Fibroblast of skin of right biceps (primary cell): Measurements from ENCODE around the gene STUM.
"Not testable (repeated sequence)": the region's sequence is repeated elsewhere in the genome, so short reads cannot be mapped to it uniquely, and the experiment has no call there.

Experiments
- DNase-seq: peaks from one replicate; pipeline ENCODE4 v3.0.0-alpha.2; 2013

STUM gene

GRCh38 chr1:226628612-226629155 is 80.1 kb downstream of the STUM start:
- no peak for DNase-seq

- DNase-seq = no peak
Observed at GRCh38 chr1:226629210-226629895, 80.8 kb downstream of the STUM start.

- no peak for DNase-seq
Observed at GRCh38 chr1:226629896-226630550, 81.5 kb downstream of the STUM start.

DNA sequence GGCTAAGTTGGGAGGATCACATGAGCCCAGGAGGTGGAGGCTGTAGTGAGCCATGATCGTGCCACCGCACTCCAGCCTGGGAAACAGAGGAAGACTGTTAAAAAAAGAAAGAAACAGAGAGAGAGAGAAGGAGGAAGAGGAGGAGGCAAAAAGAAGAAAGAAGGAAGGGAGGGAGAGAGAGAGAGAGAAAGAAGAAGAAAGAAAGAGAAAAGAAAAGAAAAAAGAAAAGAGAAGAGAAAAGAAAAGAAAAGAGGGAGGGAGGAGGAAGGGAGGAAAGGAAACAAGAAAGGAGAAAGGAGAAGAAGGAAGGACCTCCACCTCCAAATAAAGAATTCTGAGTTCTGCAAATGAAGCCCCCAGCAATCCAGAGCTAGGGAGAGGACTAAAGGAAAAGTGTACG is 82.0 kb downstream of the STUM start:
- DNase-seq = no peak

DNA sequence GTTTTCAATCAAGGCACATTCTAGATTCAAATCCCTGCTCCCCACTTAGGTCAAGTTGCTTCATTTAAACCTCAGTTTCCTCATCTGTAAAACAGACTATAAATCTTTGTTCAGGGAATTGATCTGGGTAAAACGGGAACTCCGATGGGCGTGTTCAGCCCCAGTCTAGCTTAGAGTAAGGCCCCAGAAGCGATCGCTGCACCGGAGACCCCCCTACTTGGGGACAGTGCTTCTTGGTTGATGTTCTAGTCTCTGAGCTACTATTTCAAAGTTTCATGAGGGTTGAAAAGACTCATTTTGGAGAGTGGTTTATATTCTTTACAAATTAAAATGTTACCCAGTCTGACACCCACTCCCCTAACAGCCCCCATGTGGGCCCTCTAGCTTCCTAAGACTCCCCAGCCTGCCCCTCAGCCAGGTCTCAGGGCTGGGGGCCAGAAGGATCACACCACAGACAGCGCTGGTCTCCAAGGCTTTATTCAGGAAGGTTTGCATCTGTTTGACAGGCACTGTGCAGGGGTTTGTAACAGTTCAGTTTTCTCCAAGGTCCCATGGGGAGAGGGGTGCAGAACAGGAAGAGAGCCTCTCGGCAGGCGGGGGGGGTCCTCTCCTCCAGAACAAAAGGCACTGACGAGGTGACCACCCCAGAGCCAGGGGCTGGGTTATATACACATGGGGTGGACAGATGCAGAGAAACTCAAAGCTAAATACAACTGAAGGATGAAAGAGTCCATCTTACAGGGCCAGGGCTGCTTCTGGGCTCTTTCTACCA is 82.9 kb downstream of the STUM start:
- DNase-seq = no peak

GRCh38 chr1:226632169-226632879 is 83.8 kb downstream of the STUM start:
- no peak for DNase-seq

- no peak for DNase-seq
Observed at GRCh38 chr1:226632922-226633351, 84.4 kb downstream of the STUM start.

GRCh38 chr1:226633541-226634165 is 85.1 kb downstream of the STUM start:
- no peak for DNase-seq

- DNase-seq = peak; percentile 56
Observed at GRCh38 chr1:226634166-226634588, 85.6 kb downstream of the STUM start.

DNA sequence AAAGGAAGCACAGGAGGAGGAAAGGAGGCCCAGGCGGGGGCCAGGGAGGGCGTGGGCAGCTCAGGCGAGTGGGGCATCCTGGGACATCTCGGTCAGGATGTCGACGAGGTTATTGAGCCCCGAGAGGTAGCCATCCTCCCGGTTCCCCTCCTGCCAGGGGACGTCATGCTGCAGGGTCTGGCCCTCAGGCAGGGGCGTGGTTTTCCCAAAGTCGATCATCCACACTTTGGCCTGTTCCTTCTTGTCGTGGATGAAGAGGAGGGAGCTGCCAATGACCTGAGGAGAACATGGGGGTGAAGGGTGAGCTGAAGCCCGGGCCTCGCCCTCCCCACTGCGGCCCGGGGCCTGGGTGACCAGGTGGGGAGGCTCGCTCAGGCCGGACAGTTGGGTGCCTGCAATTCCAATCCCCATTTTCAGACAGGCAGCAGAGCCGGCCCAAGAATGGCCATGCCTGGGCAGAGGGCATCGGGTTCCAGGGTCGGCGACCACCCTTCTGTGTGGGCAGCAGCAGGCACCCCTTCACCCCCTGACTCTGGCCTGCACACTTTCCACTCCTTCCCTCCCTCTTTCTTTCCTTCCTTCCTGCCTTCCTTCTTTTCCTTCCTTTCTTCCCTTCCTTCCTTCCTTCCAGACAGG is 86.2 kb downstream of the STUM start:
- DNase-seq = no peak

DNA sequence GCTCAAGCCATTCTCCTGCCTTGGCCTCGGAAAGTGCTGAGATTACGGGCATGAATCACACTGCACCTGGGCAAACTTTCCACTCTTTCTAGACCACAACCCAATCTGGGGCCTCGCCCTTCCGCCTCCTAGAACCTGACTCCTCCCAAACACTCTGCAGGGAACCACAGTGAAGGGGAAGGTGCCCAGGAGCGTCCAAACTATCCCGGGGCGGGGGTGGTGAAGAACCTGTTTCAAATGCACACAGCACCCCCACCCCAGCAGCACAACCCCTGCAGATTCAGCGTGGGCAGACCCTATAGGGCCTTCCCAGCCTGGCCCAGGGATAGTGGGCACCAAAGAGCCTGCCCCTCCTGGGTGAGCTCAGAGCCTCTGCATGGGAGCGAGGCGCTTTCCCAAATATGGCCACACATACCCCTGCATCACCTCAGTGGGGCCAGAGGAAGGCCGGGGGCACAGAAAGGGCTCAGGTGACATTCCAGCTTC is 86.9 kb downstream of the STUM start:
- DNase-seq = no peak

- DNase-seq = no peak
Observed at GRCh38 chr1:226636847-226637096, 88.2 kb downstream of the STUM start.

DNA sequence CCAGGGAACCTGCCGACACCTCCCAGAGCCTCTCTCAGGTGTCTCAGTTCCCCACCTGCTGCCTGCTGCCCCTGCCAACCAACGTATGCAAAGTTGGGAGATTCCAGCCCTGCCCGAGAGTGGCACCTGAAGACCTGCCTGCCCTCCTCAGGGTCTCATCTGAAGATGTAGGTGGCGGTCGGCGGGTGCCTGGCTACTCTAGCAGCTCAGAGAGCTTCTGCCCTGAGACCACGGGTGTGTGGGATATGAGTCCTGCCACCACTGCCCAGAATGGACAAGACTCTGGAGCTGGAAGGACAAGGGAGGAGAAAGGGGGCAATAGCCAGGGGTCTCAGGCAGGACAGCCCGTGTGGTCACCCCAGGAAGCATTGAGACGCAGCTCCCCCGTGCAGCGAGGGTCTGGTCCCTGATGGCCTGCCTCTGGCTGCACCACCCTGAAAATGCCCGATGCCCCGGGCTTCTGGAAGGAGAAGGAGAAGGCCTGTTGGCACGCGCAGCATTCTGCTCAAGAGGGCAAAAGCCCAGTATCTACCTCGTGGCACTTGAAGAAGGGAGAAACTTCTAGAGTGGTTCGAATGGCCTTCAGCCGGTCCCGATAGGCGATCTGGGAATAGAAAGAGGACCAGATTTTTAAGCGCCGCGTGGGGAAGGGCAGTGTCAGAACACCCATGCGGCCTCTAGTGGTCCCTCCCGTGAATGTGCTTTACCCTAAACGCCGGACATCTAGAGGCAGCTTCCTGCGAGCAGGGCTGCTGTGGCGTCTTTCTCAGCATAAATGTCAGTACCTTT is 88.8 kb downstream of the STUM start:
- DNase-seq = peak; percentile 26

- DNase-seq = no peak
Observed at GRCh38 chr1:226638001-226638601, 89.5 kb downstream of the STUM start.

DNA sequence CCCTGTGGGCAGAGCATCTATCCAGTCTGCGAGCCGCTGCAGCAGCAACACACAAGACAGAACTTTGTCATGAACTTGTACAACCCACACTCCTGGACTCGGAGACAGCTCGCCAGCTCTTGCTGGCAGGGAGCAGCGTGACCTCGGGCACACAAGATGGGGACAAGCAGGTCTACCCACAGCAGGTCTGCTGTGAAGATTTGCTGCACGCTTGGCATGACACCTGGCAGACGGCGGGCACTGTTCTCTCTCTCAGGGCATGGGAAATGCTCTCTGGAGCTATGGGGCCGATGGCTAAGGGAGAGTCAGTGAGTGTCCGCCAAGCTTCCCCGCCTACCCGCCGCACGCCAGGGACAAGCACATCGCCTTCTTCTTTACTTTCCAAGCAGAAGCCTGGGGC is 90.0 kb downstream of the STUM start:
- no peak for DNase-seq

GRCh38 chr1:226639206-226639605 is 90.6 kb downstream of the STUM start:
- not testable (repeated sequence) for DNase-seq

DNA sequence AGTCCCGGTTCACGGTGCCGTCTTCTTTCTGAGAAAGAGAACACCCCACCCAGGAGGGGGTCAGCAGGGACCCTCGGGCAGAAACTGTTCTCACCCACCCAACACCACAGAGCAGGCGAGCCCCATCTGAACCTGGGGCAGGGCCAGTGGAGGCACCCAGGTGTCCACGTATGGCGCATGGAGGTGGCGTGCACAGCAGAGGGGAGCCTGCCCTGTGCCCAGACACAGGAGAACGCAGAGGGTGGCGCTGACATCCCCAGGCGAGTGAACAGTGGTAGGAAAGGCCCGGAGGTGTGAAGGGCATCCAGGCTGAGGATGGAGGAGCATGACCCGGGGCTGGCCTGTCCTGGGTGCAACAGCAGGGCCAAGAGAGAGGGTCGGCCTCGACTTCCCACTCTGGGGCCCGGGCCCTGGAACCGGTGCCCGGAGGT is 91.1 kb downstream of the STUM start:
- no peak for DNase-seq

DNA sequence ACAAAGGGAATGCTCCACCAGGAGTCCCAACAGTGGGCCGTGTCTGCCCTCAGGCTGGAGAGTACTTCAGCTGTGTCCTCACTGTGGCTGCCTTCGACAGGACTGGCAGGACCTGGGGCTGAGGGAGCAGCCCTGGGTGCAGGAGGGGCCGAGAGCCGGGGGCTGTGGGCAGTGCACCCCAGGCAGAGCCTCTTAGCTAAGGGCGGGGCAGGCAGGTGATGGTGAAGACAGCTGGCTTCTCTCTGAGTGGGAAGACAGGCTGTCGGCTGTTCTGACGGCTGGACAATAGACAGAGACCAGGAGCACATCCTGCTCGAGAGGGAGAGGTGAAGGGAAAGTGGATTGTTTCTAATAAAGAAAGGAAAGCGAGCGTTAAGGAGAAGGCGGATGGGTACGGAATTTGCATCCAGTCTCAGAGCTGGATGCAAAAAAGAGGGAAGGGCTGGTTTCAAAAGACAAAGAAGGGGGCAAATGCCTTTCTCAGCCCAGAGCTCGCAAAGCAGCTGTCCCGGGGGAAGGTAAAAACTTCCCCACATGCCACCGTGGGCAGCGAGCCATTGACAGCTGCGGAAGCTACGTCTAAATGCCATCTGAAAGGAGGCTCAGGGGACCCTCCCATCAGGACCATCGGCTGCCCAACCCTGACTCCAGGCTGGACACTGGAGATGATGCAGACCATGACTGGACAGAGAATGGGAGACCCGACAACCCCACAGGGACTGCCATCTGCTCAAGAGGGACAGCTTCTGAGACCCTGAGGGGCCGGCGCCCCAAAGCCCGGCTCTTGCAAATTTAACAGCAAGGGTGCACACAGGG is 92.0 kb downstream of the STUM start:
- DNase-seq = no peak

- no peak for DNase-seq
Observed at GRCh38 chr1:226641671-226642231, 93.2 kb downstream of the STUM start.

DNA sequence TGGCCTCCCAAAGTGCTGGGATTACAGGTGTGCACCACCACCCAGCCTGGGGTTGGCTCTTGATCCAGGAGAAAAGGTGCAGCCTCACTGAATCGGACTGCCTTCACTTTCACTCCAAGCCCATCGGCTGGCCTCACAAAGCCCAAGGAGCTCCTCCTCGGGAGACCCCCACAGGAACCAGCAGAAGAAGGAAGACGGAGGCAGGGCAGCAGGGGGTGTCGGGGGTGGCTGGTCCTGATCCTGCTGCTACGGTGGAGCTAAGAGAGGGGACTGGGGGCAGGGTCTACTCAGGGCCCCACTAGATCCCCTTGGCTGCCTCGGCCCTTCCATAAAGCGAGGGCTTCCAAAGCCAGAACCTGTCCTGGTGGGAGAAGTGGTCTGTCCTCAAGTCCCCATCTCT is 93.9 kb downstream of the STUM start:
- DNase-seq = no peak
